AG09319 (cell line): ENCODE data around the gene THADA.
A peak's percentile ranks its signal among the peaks of the same experiment; 100 is the strongest.

ENCODE experiments used
- DNase-seq: peaks from one replicate; pipeline ENCODE4 v3.0.0-alpha.2; 2010; ENCODE audit warnings: low read depth; ENCODE audit errors: extremely low read depth
- CTCF ChIP-seq: IDR thresholded peaks from 2 replicates; pipeline ENCODE4 v1.5.1; 2011; ENCODE audit warnings: low read depth, mild to moderate bottlenecking, inconsistent platforms, low read length, moderate library complexity

The THADA gene

GRCh38 chr2:43226955-43227829 lies 368.6 kb downstream of the THADA start:
- DNase-seq, result no peak
- no peak; the same call in 1 of the 2 replicates for TF ChIP-seq CTCF

- no peak for TF ChIP-seq CTCF
- peak; percentile 94 for DNase-seq
Observed at GRCh38 chr2:43226558-43226954, 369.3 kb downstream of the THADA start, which contains the start of gene ZFP36L2. ZFP36L2 (minus strand) TSS chr2:43226606; CDS start chr2:43226315, 291 bp downstream.

GRCh38 chr2:43225788-43226557 lies 369.9 kb downstream of the THADA start:
- DNase-seq, result no peak
- no peak for TF ChIP-seq CTCF

- TF ChIP-seq CTCF, result no peak
- no peak for DNase-seq
Observed at GRCh38 chr2:43225093-43225787, 370.6 kb downstream of the THADA start.

- no peak for TF ChIP-seq CTCF
- no peak for DNase-seq
Observed at GRCh38 chr2:43224571-43225092, 371.2 kb downstream of the THADA start.

- peak; percentile 45 for TF ChIP-seq CTCF
- DNase-seq, result no peak
Observed at GRCh38 chr2:43224131-43224570, 371.7 kb downstream of the THADA start.
